ENCODE data around the gene CNGB1. TPM values are rescaled to one million over a fixed set of nuclear protein-coding genes. Genes with fewer than 3 reads are reported as not detected.

Gene CNGB1
- total and polyA plus RNA-seq, 2 of the 13 experiments (the other 11 are each of a cell fraction or from before 2014, with no cell fraction given): 0.02 to 0.15 TPM

GRCh38 chr16:58019866-58020538 is 49.1 kb upstream of the CNGB1 start (continued):
- TF ChIP-seq THAP9 (CRISPR knock-in tag; IDR thresholded peaks at IDR 0.05; ENCODE audit: borderline replicate concordance): no peak
- no peak for TF ChIP-seq NR2C2 (CRISPR knock-in tag; IDR thresholded peaks at IDR 0.05; ENCODE audit: borderline replicate concordance)
- TF ChIP-seq ZNF33B (CRISPR knock-in tag; IDR thresholded peaks at IDR 0.05): no peak
- TF ChIP-seq ZNF383 (CRISPR knock-in tag; IDR thresholded peaks at IDR 0.05; ENCODE audit: borderline replicate concordance): no peak
- no peak for TF ChIP-seq U2AF2 (IDR thresholded peaks at IDR 0.05; ENCODE audit: low read depth, low read length)
- no peak for TF ChIP-seq DRAP1 (CRISPR knock-in tag; IDR thresholded peaks at IDR 0.05)

GRCh38 chr16:58018803-58019202 is 47.9 kb upstream of the CNGB1 start:
- H2AFZ ChIP-seq (ENCODE audit: low read length): no peak overlapping the region
- H3K4me3 ChIP-seq (replicated peaks in 1 of 3; ENCODE audit: insufficient read depth in 1 of 3, low read depth in 2 of 3, low read length in 3 of 3): no peak overlapping the region
- WGBS (ENCODE audit: low lambda C conversion rate): 91% methylated on average over 7 of the region's 7 CpGs
- no peak overlapping the region for H3K4me2 ChIP-seq (ENCODE audit: low read depth, low read length)
- H3K36me3 ChIP-seq (replicated peaks in 1 of 2; ENCODE audit: control insufficient read depth in 1 of 2, insufficient read depth in 2 of 2, low read length in 2 of 2): peaks cover 4 to 11% of the 10 kb centered on the region in 2 experiments
- H4K20me1 ChIP-seq (ENCODE audit: insufficient read depth, low read length): no peaks in the 10 kb centered on the region
- no TSS peak for BruUV-seq (replicated peaks)
- intact Hi-C loops (cut with micrococcal nuclease; ENCODE audit: unreplicated experiment) (no loop called here), in situ Hi-C loops (cut with HindIII; ENCODE audit: extremely low pct_ligation_motif_present, low pct_unique_long_range_greater_than_20kb) (no loop called here)
- H3K4me1 ChIP-seq (ENCODE audit: insufficient read depth, low read length): peaks cover 24% of the 10 kb centered on the region
- ChIA-PET POLR2A (no interaction called here), CTCF (ENCODE audit: low intra/inter-chr PET ratio, low total read pairs) (interaction anchor here (3.2 kb wide), 1 partner anchor 103 kb away, joined by 40 read pairs; no protein-coding TSS in a partner anchor)
- H3K9me3 ChIP-seq (ENCODE audit: low read length): no peaks in the 10 kb centered on the region
- ATAC-seq (no peak), FAIRE-seq (no peak), DNase-seq (ENCODE audit: low spot score) (no peak)
- H3K9ac ChIP-seq (ENCODE audit: insufficient read depth, low read depth, low read length): no peak overlapping the region
- H3K27ac ChIP-seq (ENCODE audit: extremely low read length, insufficient read depth, low read length): no peak overlapping the region
- no peaks in the 10 kb centered on the region for H3K27me3 ChIP-seq (ENCODE audit: control insufficient read depth in 1 of 2, insufficient read depth in 2 of 2, low read length in 2 of 2)
- H3K79me2 ChIP-seq (ENCODE audit: insufficient read depth, low read length): no peaks in the 10 kb centered on the region
- TF ChIP-seq ZNF83 (CRISPR knock-in tag; IDR thresholded peaks at IDR 0.05; ENCODE audit: borderline replicate concordance) (no peak), STAG1 (CRISPR knock-in tag; IDR thresholded peaks at IDR 0.05) (0 out of 2 replicates have a peak, but pooled peaks have one; percentile 5), ZNF709 (CRISPR knock-in tag; IDR thresholded peaks at IDR 0.05) (no peak), CTCF (CRISPR knock-in tag; IDR thresholded peaks at IDR 0.05) (peak; percentile 34), PAWR (CRISPR knock-in tag; IDR thresholded peaks at IDR 0.05; ENCODE audit: borderline replicate concordance) (no peak)

All from HepG2 (cell line).